ENCODE measurements around the gene GLDC. TPM values are rescaled to one million over a fixed set of nuclear protein-coding genes. Genes with fewer than 3 reads are reported as not detected.

Gene GLDC
- total RNA-seq, 2 donors from 2014 or later = not detected

DNA sequence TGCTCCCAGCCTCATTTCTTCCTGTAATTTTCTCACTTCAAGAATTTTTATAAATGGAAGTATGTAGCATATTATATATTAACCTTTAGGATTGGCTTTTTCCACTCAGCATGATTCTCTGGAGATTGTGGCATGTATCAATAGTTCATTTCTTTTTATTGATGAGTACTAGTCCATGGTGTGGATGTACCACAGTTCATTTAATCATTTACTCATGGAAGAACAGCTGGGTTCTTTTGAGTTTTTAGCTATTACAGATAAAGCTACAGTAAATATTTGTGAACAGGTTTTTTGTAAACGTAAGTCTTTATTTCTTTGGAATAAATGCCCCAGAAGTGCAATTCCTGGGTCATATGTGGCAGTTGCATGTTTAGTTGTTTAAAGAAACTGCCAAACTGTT, 156.4 kb downstream of the GLDC start:
- H3K4me3 ChIP-seq = no peak overlapping the region
- DNase-seq = no peak
- 34 to 64% methylated on average over 1 of the region's 1 CpG for WGBS, 2 donors
- intact Hi-C loops (cut with DNase I) = no loop called here
- H3K9me3 ChIP-seq = no peaks in the 10 kb centered on the region
- peaks cover 0 to 2% of the 10 kb centered on the region in 2 donors for H3K36me3 ChIP-seq (replicated peaks in 1 of 2; ENCODE audit: insufficient read depth in 1 of 2, low read depth in 2 of 2)
- TF ChIP-seq, protein P1, sequence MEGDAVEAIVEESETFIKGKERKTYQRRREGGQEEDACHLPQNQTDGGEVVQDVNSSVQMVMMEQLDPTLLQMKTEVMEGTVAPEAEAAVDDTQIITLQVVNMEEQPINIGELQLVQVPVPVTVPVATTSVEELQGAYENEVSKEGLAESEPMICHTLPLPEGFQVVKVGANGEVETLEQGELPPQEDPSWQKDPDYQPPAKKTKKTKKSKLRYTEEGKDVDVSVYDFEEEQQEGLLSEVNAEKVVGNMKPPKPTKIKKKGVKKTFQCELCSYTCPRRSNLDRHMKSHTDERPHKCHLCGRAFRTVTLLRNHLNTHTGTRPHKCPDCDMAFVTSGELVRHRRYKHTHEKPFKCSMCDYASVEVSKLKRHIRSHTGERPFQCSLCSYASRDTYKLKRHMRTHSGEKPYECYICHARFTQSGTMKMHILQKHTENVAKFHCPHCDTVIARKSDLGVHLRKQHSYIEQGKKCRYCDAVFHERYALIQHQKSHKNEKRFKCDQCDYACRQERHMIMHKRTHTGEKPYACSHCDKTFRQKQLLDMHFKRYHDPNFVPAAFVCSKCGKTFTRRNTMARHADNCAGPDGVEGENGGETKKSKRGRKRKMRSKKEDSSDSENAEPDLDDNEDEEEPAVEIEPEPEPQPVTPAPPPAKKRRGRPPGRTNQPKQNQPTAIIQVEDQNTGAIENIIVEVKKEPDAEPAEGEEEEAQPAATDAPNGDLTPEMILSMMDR (IDR thresholded peaks at IDR 0.05) = no peak
- TF ChIP-seq POLR2A (IDR thresholded peaks at IDR 0.05) = no peak
- H3K27me3 ChIP-seq = no peaks in the 10 kb centered on the region
- no peak overlapping the region for H3K27ac ChIP-seq
- H3K4me1 ChIP-seq = no peaks in the 10 kb centered on the region
- ATAC-seq = no peak

DNA sequence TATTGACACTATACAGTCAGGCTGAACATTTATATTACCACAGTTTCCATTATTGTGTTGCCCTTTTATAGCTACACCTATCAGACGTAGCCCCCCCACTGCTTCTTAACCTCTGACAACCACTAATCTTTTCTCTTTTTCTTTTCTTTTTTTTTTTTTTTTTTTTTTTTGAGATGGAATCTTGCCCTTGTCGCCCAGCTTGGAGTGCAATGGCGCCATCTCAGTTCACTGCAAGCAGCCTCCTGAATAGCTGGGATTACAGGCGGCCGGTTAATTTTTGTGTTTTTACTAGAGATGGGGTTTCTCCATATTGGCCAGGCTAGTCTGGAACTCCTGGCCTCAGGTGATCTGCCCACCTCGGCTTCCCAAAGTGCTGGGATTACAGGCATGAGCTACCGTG, 157.1 kb downstream of the GLDC start:
- no peak overlapping the region for H3K4me3 ChIP-seq
- no peak for DNase-seq
- intact Hi-C loops (cut with DNase I) = no loop called here
- H3K36me3 ChIP-seq (replicated peaks in 1 of 2; ENCODE audit: insufficient read depth in 1 of 2, low read depth in 2 of 2) = peaks cover 0 to 2% of the 10 kb centered on the region in 2 donors
- H3K9me3 ChIP-seq = no peaks in the 10 kb centered on the region
- no peaks in the 10 kb centered on the region for H3K27me3 ChIP-seq
- 91 to 97% methylated on average over 7 of the region's 7 CpGs for WGBS, 2 donors
- no peak for ATAC-seq
- TF ChIP-seq, protein P1 (IDR thresholded peaks at IDR 0.05) = no peak
- no peak for TF ChIP-seq POLR2A (IDR thresholded peaks at IDR 0.05)
- no peak overlapping the region for H3K27ac ChIP-seq
- H3K4me1 ChIP-seq = no peaks in the 10 kb centered on the region

DNA sequence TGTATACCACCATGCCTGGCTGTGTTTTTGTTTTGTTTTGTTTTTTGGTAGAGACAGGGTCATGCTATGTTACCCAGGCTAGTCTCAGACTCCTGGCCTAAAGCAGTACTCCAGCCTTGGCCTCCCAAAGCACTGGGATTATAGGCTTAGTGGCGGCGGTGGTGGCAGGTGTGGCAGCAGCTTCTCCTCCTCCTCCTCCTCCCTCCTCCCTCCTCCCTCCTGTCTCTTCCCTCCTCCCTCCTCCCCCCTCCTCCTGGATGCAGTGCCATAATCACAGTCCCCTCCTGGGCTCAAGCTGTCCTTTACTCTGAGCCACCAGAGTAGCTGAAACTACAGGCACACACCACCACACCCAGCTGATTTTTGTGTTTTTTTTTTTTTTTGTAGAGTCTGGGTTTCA, 161.3 kb downstream of the GLDC start:
- no peak for ATAC-seq
- H3K4me1 ChIP-seq = no peaks in the 10 kb centered on the region
- WGBS, 2 donors = 94 to 95% methylated on average over 2 of the region's 2 CpGs
- peaks cover 0 to 5% of the 10 kb centered on the region in 2 donors for H3K36me3 ChIP-seq (replicated peaks in 1 of 2; ENCODE audit: insufficient read depth in 1 of 2, low read depth in 2 of 2)
- no peak overlapping the region for H3K27ac ChIP-seq
- TF ChIP-seq, protein P1 (IDR thresholded peaks at IDR 0.05) = no peak
- TF ChIP-seq POLR2A (IDR thresholded peaks at IDR 0.05) = no peak
- intact Hi-C loops (cut with DNase I) = no loop called here
- no peaks in the 10 kb centered on the region for H3K27me3 ChIP-seq
- no peaks in the 10 kb centered on the region for H3K9me3 ChIP-seq
- no peak overlapping the region for H3K4me3 ChIP-seq
- DNase-seq = no peak

Small RNAs within 50 kb of the gene (small RNA-seq; reads per million reads assigned to genes)
- gene RN7SL123P (not detected), gene RN7SL25P (not detected)

Other genes starting within 250 kb of the GLDC start
- gene UHRF2, start 232.5 kb downstream of the GLDC start, total RNA-seq = 10 to 100 TPM; 52.1 to 69.8 TPM
- gene KDM4C, start 112.2 kb upstream of the GLDC start, total RNA-seq = 10 to 100 TPM; 40.5 to 48.5 TPM

Measured in body of pancreas (tissue), 4 donors.